Activated T-cell treated with anti-CD3 and anti-CD28 coated beads, Interleukin-2, amount 50 U/mL, for 4 hours (primary cell): ENCODE measurements around the gene PRPSAP1. TPM values are rescaled to one million over a fixed set of nuclear protein-coding genes. Genes with fewer than 3 reads are reported as not detected.

Experiments
- ATAC-seq, 2 donors: fragments of 200-7000 bp; cut with Tn5 transposase; one replicate each; pipeline ENCODE4 v1.10.0; 2021
- DNase-seq: peaks from one replicate; pipeline ENCODE4 v3.0.0-alpha.2; 2020
- H3K27me3 Mint-ChIP-seq: one replicate; pipeline ENCODE4 v1.8.0; 2021; ENCODE audit warnings: low read depth, mixed read lengths
- H3K36me3 Mint-ChIP-seq: one replicate; pipeline ENCODE4 v1.8.0; 2022; ENCODE audit warnings: mixed read lengths; ENCODE audit not compliant: insufficient read depth
- H3K4me1 Mint-ChIP-seq: one replicate; pipeline ENCODE4 v1.8.0; 2021; ENCODE audit warnings: low read depth, mixed read lengths
- H3K4me3 Mint-ChIP-seq: one replicate; pipeline ENCODE4 v1.8.0; 2021; ENCODE audit warnings: mild to moderate bottlenecking, moderate library complexity, mixed read lengths
- H3K9me3 Mint-ChIP-seq: one replicate; pipeline ENCODE4 v1.8.0; 2021; ENCODE audit warnings: mixed read lengths
- total RNA-seq, 3 donors: library from RNA; stranded (reverse); gene quantifications; one replicate each; pipeline ENCODE4 v1.2.1, GENCODE V29; 2021

The PRPSAP1 gene
- total RNA-seq, 3 donors from 2014 or later: 28.1 to 32.3 (median 31.8) TPM

DNA sequence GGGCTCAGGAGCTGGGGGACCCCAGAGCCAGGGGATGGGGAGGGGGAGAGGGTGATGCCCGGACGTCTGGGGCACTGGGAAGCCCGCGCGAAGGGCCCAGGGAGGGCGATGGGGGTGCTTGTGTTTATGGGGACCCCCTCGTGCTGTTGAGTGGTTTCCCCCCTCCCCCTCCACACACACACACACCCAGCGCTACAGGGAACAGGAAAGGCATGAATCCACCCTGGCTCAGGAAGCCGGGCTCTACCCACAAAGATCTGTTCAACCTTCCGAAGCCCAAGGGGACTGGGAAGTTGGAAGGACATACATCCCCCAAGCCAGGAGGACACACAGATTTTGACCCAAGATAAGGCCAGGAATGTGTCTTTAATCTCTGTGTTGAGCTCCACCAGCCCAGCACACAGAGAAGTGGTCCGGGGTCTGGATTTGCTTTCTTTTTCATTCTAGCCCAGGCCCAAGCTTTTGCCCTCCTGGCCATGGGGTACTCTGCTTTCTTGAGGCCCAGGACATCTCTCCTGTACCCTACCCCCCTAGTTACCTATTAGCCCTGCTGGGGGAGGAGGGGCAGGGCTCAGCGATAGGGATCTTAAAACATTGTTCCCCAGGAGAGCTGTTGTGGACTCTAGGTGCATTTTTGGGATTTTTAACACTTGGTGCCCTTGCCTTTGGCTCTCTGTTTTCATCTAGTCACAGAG is 87.3 kb downstream of the PRPSAP1 start:
- DNase-seq: no peak
- Mint-ChIP-seq H3K27me3 (no peaks in the 10 kb centered on the region), H3K4me1 (peaks cover 71% of the 10 kb centered on the region), H3K4me3 (peak overlapping the region; percentile 89), H3K36me3 (peaks cover 9% of the 10 kb centered on the region), H3K9me3 (no peaks in the 10 kb centered on the region)
- ATAC-seq: no peak

DNA sequence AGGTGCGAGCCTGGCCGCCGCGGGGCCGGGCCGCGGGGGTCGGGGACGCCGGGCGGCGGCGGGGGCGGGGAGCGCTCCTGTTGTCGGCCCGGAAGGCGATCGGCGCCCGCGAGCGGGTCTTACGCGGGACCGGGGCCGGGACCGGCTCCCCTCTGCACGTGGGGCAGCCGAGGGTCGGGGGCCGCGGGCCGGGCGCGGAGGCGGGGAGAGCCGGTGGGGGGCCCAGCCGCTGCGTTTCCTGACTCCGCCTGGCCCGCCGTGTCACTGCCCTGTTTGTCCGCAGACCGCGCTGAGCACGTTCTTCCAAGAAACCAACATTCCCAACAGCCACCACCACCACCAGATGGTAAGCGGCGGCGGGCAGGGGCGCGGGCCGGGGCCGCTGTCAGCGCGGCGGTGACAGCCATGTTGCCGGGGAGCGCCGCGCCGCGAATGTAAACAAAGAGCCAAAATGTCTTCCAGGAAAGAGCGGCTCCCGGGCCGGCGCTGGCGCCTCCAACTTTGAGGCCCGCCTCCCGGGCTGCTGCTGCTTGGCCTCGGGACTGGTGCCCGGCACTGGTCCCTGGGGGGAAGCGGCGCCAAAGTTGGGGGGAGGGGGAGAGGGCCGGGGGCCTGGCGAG is 88.0 kb downstream of the PRPSAP1 start:
- DNase-seq (peak; percentile 45), ATAC-seq (peak in 1 of 2 donors; percentile 0)
- Mint-ChIP-seq H3K4me3 (peak overlapping the region; percentile 89), H3K36me3 (peaks cover 9% of the 10 kb centered on the region), H3K27me3 (no peaks in the 10 kb centered on the region), H3K4me1 (peaks cover 68% of the 10 kb centered on the region), H3K9me3 (no peaks in the 10 kb centered on the region)

DNA sequence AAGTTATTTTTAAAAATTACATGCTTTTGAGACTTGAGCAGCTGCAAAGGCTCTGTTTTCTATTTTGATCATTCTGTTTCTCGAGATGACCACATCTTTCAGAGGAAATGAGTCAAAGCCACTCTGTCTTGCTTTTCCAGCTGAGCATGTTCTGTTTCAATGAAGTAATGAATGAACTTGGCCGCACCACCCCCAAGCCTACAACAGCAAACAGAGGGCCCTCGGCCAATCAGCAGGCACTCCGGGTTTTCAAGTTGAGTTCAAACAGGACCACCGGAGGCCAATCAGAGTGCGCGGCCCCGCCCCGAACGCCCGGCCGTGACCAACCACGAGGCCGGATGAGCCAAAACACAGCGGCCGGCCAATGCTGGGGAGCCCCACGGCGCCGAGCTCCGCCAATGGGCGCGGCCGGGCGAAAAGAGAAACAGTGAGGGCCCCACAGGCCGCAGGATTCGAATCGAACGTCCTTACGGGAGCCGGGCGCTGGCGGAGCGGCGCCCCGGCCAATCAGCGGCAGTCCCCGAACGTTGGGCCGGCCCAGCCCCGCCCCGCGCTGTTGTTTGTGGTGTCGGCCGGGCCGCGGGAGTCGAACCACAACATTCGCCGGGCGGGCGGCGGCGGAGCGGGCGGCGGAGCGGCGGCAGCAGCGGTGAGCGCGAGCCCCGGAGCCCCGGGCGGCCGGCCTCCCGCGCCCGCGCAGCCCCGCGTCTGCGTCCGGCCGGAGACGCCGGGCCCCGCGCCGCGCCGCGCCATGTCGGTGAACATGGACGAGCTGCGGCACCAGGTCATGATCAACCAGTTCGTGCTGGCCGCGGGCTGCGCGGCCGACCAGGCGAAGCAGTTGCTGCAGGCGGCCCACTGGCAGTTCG is 88.7 kb downstream of the PRPSAP1 start, which contains the start of gene UBALD2:
UBALD2 (plus strand) TSS at position 594 of the 869 bp plus-strand sequence; CDS start at position 752, 158 bp downstream.
- H3K4me1 Mint-ChIP-seq: peaks cover 67% of the 10 kb centered on the region
- DNase-seq (peak; percentile 97), ATAC-seq (peak; percentile 82 to 83)
- H3K36me3 Mint-ChIP-seq: peaks cover 9% of the 10 kb centered on the region
- no peaks in the 10 kb centered on the region for H3K9me3 Mint-ChIP-seq
- H3K27me3 Mint-ChIP-seq: no peaks in the 10 kb centered on the region
- peak within 1 kb of the TSS; percentile 89 for H3K4me3 Mint-ChIP-seq

DNA sequence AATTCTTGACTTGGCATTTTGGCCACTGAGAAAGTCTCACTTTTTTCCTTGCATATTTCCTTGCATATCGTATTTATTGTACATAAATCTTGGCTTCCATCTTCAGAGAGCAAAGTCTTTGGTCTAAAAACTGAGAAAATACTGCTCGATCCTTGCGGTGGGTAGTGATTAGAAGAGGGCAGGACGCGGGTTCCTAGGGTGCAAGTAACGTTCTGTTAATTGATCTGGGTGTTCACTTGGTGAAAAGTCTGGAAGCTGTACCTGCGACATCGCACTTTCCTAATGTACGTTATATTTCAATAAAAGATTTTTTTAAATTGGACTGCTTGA is 89.3 kb downstream of the PRPSAP1 start:
- H3K4me1 Mint-ChIP-seq: peaks cover 61% of the 10 kb centered on the region
- no peaks in the 10 kb centered on the region for H3K9me3 Mint-ChIP-seq
- no peaks in the 10 kb centered on the region for H3K27me3 Mint-ChIP-seq
- H3K4me3 Mint-ChIP-seq: peak overlapping the region; percentile 74
- ATAC-seq (no peak), DNase-seq (no peak)
- H3K36me3 Mint-ChIP-seq: peaks cover 9% of the 10 kb centered on the region

DNA sequence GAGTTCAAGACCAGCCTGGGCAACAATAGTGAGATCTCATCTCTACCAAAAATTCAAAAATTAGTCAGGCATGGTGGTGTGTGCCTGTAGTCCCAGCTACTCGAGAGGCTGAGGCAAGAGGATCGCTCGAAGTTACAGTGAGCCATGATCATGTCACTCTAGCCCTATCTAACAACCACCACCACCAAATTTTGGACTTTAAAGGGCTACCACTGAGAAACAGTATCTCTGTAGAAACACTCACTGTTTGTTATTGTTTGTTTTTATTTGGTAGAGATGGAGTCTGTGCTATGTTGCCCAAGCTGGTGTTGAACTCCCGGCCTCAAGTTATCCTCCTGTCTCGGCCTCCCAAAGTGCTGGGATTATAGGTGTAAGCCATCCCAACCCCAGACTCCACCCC is 89.8 kb downstream of the PRPSAP1 start:
- Mint-ChIP-seq H3K4me3 (peak overlapping the region; percentile 74), H3K36me3 (peaks cover 7% of the 10 kb centered on the region), H3K27me3 (no peaks in the 10 kb centered on the region), H3K4me1 (peaks cover 56% of the 10 kb centered on the region), H3K9me3 (no peaks in the 10 kb centered on the region)
- ATAC-seq (no peak), DNase-seq (no peak)

DNA sequence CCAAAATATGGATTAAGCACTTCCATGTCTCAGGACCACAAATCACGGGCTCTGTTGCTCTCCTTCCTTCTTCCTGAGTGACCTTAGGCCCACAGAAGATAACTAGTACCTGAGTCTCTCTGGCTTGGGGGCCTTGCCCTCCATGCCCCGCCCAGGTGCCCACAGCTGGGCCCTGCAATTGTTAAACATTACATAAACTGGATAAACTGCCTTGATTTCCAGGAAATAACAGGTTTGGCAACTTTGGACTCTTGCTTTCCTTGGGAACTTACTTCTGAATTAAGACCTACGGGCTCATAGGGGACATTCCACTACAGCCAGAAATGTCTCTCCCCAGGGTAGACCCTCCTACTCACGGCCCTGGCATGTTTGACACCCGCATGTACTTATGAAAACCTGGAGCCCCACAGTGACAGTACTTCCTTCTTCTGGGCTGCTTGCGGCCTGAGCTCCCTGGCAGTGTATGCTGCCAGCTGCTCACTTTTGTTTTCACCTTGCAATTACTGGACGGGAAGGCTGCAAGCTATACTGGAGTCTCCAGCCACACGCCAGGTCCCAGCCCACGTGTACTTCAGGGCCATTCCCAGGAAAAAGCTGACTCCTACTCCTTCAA is 90.9 kb downstream of the PRPSAP1 start:
- DNase-seq (no peak), ATAC-seq (no peak)
- H3K9me3 Mint-ChIP-seq: no peaks in the 10 kb centered on the region
- H3K27me3 Mint-ChIP-seq: no peaks in the 10 kb centered on the region
- H3K4me3 Mint-ChIP-seq: peak overlapping the region; percentile 48
- peaks cover 2% of the 10 kb centered on the region for H3K36me3 Mint-ChIP-seq
- peaks cover 47% of the 10 kb centered on the region for H3K4me1 Mint-ChIP-seq

DNA sequence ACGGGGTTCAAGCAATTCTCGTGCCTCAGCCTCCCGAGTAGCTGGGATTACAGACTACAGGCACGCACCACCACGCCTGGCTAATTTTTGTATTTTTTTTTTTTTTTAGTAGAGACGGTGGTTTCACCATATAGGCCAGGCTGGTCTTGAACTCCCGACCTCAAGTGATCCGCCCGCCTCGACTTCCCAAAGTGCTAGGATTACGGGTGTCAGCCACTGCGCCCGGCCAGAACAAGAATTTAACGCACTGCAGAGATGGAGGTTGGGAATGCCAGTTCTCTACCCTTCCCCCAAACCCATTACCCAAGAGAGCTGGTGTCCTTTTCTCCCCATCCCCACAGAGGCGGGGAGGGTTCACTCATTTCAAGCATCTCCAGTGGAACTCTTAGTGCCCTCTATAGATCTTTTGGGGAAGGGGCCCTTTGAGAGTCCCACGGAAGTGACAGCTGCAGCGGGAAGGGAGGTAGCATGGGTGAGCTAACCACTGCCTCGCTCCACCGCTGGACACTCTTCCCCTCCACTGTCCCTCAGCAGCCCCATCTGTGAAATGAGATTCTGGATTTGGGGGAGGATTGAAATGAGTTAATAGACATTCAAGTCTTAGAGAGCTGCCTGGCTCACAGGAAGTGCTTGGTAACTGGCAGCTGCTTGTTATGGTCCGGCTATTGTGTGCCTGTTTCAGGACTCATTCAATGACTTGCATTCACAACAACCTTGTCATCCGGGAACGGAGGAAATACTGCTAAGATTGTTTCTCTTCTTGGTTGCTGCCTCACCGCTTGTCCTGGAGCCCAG is 92.1 kb downstream of the PRPSAP1 start:
- H3K27me3 Mint-ChIP-seq: no peaks in the 10 kb centered on the region
- ATAC-seq: no peak
- no peaks in the 10 kb centered on the region for H3K36me3 Mint-ChIP-seq
- H3K9me3 Mint-ChIP-seq: no peaks in the 10 kb centered on the region
- peaks cover 39% of the 10 kb centered on the region for H3K4me1 Mint-ChIP-seq
- no peak overlapping the region for H3K4me3 Mint-ChIP-seq
- DNase-seq: no peak

DNA sequence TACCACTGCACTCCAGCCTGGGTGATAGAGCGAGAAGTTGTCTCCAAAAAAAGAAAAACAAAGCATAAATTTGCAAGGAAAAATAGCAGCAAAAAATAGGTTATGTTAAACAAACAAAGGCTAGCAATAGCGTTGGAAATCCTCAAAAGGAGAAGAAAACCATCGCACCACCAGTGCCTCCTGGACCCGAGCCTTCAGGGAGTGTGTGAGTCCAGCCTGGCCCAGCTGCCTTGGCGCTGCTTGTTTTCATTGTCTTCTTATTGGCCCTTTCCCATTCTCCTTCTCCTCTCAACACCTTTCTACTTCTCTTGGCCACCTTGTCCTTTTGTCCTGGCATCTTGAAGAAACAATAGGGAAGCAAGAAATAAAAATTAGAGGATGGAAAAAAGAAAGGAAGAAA is 93.0 kb downstream of the PRPSAP1 start:
- H3K9me3 Mint-ChIP-seq: no peaks in the 10 kb centered on the region
- peaks cover 46% of the 10 kb centered on the region for H3K4me1 Mint-ChIP-seq
- no peaks in the 10 kb centered on the region for H3K27me3 Mint-ChIP-seq
- H3K36me3 Mint-ChIP-seq: no peaks in the 10 kb centered on the region
- no peak overlapping the region for H3K4me3 Mint-ChIP-seq
- ATAC-seq (no peak), DNase-seq (no peak)

DNA sequence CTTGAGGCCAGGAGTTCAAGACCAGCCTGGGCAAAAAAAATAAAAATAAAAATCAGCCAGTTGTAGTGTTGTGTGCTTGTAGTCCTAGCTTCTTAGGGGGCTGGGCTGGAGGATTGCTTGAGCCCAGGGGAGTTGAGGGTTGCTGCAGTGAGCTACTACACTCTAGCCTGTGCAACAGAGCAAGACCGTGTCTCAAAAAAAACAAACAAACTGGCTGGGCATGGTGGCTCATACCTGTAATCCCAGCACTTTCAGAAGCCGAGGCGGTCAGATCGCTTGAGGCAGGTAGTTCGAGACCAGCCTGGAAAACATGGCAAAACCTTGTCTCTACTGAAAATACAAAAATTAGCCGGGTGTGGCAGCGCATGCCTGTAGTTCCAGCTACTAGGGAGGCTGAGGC is 93.5 kb downstream of the PRPSAP1 start:
- Mint-ChIP-seq H3K27me3 (no peaks in the 10 kb centered on the region), H3K4me3 (no peak overlapping the region), H3K4me1 (peaks cover 51% of the 10 kb centered on the region), H3K9me3 (no peaks in the 10 kb centered on the region), H3K36me3 (no peaks in the 10 kb centered on the region)
- no peak for DNase-seq
- ATAC-seq: no peak

Other genes with a start within 250 kb of the PRPSAP1 start
- 1 to 10 TPM in 2 of 3 donors, under 1 TPM in 1; 0.71 to 2.8 (median 1.8) TPM for gene FOXJ1, start 212.7 kb downstream of the PRPSAP1 start, total RNA-seq
- gene RNF157, start 113.4 kb downstream of the PRPSAP1 start, total RNA-seq: 10 to 100 TPM; 13.3 to 16.7 (median 14.9) TPM
- 100 to 1,000 TPM; 162 to 196 (median 186) TPM for gene UBALD2, start 88.6 kb downstream of the PRPSAP1 start, total RNA-seq
- gene QRICH2, start 45.6 kb downstream of the PRPSAP1 start, total RNA-seq: 1 to 10 TPM; 1.1 to 2.1 (median 1.2) TPM
- gene SPHK1, start 30.7 kb upstream of the PRPSAP1 start, total RNA-seq: 10 to 100 TPM; 16.9 to 22.2 (median 17.4) TPM
- gene UBE2O, start 99.2 kb upstream of the PRPSAP1 start, total RNA-seq: 10 to 100 TPM; 43.2 to 45.1 (median 45.0) TPM
- gene AANAT, start 113.7 kb upstream of the PRPSAP1 start, total RNA-seq: not detected
- 10 to 100 TPM; 29.5 to 37.0 (median 34.3) TPM for gene RHBDF2, start 147.5 kb upstream of the PRPSAP1 start, total RNA-seq
- gene CYGB, start 183.8 kb upstream of the PRPSAP1 start, total RNA-seq: not detected
- gene PRCD, start 186.1 kb upstream of the PRPSAP1 start, total RNA-seq: not detected
- gene ST6GALNAC2, start 231.9 kb upstream of the PRPSAP1 start, total RNA-seq: not detected